HG03175 (cell line): ENCODE results near the gene PARPBP.
"Not testable (repeated sequence)": the region's sequence is repeated elsewhere in the genome, so short reads cannot be mapped to it uniquely, and the experiment has no call there.

ENCODE experiments used
- ATAC-seq: cut with Tn5 transposase; IDR thresholded peaks from one replicate; pipeline ENCODE4 v1.9.1; 2021; ENCODE audit warnings: mild to moderate bottlenecking, moderate library complexity; ENCODE audit not compliant: unreplicated experiment

Gene PARPBP, protein sequence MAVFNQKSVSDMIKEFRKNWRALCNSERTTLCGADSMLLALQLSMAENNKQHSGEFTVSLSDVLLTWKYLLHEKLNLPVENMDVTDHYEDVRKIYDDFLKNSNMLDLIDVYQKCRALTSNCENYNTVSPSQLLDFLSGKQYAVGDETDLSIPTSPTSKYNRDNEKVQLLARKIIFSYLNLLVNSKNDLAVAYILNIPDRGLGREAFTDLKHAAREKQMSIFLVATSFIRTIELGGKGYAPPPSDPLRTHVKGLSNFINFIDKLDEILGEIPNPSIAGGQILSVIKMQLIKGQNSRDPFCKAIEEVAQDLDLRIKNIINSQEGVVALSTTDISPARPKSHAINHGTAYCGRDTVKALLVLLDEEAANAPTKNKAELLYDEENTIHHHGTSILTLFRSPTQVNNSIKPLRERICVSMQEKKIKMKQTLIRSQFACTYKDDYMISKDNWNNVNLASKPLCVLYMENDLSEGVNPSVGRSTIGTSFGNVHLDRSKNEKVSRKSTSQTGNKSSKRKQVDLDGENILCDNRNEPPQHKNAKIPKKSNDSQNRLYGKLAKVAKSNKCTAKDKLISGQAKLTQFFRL

GRCh38 chr12:102119674-102120563 is at the start of gene PARPBP, which contains the start of gene NUP37:
Gene PARPBP, plus strand, starts transcription at chr12:102120183. Its CDS starts 3,706 bp downstream, at chr12:102123889.
Gene NUP37, minus strand, starts transcription at chr12:102120114. Its CDS starts 1,596 bp downstream, at chr12:102118518.
- ATAC-seq: peak; percentile 98

DNA sequence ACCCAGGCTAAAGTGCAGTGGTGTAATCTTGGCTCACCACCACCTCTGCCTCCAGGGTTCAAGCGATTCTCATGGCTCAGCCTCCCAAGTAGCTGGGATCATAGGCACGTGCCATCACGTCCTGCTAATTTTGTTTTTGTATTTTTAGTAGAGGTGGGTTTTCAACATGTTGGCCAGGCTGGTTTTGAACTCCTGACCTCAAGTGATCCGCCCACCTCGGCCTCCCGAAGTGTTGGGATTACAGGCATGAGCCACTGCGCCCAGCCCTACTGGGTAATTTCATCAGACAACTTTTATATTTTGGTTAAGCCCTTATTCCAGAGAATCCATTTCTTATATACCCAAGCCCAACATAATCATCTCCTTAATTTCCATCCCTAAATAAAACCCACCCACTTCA is 47.9 kb upstream of the PARPBP start:
- not testable (repeated sequence) for ATAC-seq

- ATAC-seq: no peak
These were observed 39.1 kb upstream of the PARPBP start for GRCh38 chr12:102080842-102081241.

DNA sequence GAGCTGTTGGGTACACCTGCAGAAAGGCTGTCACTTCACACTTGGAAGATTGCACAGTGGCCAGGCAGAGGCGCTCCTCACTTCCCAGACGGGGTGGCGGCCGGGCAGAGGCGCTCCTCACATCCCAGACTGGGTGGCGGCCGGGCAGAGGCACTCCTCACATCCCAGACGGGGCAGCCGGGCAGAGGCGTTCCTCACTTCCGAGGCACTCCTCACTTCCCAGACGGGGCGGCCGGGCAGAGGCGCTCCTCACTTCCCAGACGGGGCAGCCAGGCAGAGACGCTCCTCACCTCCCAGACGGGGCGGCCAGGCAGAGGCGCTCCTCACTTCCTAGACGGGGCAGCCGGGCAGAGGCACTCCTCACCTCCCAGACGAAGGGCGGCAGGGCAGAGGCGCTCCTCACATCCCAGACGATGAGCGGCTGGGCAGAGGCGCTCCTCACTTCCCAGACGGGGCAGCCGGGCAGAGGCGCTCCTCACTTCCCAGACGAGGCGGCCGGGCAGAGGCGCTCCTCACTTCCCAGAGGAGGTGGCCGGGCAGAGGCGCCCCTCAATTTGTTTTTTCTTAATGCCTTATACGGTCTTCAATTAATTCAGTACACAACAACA is 30.7 kb upstream of the PARPBP start:
- ATAC-seq: not testable (repeated sequence)

DNA sequence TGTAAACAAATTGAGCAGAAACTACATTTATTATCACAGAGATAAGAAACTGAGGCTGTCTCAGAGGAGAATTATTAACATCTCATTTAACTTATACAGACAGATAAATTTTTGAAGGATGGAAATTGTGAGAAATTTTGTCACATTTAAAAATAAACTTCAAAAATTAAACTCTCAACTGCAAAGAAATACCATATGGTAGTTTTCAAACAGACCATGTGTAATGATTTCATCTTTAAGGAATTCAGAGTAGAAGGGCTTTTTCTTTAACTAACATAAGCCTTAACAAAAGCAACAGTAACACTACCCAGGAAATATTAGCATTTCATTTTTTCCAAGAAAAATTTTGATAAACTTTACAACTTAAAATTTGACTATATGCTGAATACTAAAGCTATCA is 26.7 kb upstream of the PARPBP start:
- ATAC-seq: no peak

DNA sequence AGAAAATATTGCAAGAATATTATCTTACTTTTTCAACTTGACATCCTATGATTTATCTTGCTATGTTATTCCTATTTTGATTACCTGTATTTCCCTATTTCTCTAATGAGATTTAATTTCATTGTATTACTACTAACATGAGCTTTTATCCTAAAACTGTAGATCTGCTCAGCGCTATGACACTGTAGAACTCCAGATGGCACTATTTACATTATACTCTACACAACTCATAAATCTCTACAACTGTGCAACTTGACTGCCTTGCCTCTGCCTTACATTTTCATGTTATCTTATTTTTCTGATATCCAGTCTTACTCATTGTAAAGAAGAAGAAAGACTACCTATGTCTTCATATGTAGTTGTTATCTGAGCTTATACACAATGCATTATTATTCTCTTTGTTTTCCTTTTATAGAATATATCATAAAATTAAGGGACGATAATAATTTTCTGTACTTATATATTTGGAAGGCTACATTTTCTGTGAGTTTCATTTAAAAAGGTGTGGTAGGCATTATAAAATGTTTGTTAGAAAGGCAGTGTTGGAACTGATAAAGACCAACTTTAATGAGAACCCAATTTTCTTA is 24.2 kb upstream of the PARPBP start:
- ATAC-seq: peak; percentile 47

GRCh38 chr12:102096855-102097254 is 23.1 kb upstream of the PARPBP start:
- no peak for ATAC-seq

DNA sequence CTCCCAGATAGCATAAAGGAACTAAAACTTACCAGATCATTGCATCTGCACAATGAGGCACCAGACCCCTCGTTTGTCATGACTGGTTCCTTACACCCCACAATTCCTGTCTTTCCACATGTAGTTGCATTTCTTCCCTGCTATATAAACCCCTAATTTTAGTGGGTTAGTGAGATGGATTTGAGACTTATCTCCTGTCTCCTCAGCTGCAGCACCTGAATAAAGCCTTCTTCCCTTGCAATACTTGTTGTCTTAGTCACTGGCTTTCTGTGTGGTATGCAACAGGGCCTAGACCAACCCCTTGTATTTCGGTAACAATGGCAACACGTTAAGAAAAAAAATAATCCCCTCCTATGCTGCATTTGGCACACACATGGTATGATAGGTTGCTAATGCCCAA is 13.1 kb upstream of the PARPBP start:
- ATAC-seq: no peak

DNA sequence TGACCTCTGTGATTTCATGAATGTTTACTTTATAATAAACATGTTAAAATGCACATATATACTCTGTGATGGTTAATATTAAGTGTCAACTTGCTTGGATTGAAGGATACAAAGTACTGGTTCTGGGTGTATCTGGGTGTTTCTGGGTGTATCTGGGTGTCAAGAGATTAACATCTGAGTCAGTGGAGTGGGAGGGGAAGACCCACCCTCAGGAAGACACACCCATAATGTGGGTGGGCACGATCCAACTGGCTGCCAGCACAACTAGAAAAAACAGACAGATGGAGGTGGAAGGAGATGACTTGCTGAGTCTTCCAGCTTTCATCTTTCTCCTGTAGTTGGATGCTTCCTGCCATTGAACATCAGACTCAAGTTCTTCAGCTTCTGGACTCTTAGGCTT is 12.0 kb upstream of the PARPBP start:
- ATAC-seq: no peak

GRCh38 chr12:102110782-102111181 is 9.2 kb upstream of the PARPBP start:
- no peak for ATAC-seq

GRCh38 chr12:102114212-102114611 is 5.8 kb upstream of the PARPBP start:
- no peak for ATAC-seq

DNA sequence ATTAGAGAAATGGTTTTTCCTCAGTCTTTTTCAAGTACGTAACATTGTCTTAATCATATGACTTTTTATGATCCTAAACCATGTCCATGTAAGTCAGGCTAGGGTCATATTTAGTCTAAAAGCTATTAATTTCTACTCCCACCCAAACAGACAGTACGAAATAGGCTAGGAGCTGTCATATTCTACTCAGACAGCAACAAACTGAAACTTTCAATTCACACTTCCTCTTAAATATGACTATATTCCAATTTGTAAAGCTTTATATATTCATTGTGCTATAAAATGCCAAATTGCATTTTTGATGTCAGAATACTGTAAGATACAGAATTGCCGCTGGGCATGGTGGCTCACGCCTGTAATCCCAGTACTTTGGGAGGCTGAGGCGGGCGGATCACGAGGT is 3.6 kb upstream of the PARPBP start:
- no peak for ATAC-seq

GRCh38 chr12:102118874-102119273 is 1.1 kb upstream of the PARPBP start:
- ATAC-seq: no peak

DNA sequence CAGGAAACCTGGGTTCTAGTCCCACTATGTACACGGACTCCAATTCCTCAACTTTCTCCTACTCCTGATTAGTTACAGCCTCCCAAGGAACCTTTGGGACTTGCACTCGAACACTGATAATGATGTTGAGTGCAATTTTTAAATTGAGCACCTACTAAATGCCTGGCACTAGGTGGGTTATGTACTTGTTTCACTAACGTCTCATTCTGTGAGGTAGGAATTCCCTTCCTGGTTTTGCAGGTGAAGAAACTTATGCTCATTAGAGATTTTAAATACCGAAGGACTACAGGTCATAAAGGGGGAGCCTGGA is 536 bp downstream of the PARPBP start:
- no peak for ATAC-seq

DNA sequence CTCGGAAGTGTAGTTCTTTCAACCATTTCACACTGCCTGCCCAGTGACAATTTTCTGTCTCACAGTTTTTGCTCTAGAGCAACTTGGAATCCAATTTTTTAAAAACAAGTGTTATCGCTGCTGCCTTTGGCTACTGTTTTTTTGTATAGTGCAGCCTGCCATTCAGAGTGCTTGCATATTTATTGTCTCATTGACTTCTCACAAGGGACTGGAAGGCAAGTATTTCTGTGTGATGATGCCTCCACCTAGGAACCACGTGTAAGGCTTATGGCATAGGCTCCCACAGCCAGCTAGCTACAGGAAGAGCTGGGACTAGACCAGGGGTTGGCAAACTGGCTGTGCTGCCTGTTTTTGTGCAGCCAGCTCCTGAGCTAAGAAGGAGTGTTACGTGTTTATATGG is 903 bp downstream of the PARPBP start:
- no peak for ATAC-seq

DNA sequence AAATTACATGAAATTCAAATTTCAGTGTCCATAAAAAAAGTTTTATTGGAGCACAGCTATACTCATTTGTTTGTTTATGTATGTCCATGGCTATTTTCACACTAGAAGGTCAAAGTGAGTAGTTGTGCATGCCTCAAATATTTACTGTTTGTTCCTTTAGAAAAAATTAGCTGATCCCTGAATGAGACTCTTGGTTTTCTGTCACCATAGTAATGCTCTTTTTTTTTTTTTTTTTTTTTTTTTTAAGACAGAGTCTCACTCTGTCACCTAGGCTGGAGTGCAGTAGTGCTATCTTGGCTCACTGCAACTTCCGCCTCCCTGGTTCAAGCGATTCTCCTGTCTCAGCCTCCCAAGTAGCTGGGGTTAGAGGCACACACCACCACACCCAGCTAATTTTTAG is 1.3 kb downstream of the PARPBP start:
- ATAC-seq: not testable (repeated sequence)

GRCh38 chr12:102130720-102131119 is 10.7 kb downstream of the PARPBP start:
- not testable (repeated sequence) for ATAC-seq

GRCh38 chr12:102131442-102131841 is 11.5 kb downstream of the PARPBP start:
- ATAC-seq: not testable (repeated sequence)

GRCh38 chr12:102137619-102138018 is 17.6 kb downstream of the PARPBP start:
- ATAC-seq: not testable (repeated sequence)

- ATAC-seq: not testable (repeated sequence)
These were observed 22.9 kb downstream of the PARPBP start for GRCh38 chr12:102142866-102143373.
